Small intestine (tissue), 7 donors: Measurements from ENCODE around the gene CTSF. TPM values are rescaled to one million over a fixed set of nuclear protein-coding genes. Genes with fewer than 3 reads are reported as not detected.

Experiments used
- DNase-seq, 2 donors: peaks; one replicate each; pipeline versions ENCODE4 v3.0.0 to v3.0.0-alpha.2; 2013
- FAIRE-seq: peaks from 2 replicates; lab custom pipeline; 2012; peaks lifted over from hg19 to GRCh38; lab: Jason Lieb, UNC
- H3K27ac ChIP-seq, 3 donors: one replicate each; pipeline ENCODE4 v1.5.1; 2013; ENCODE audit warnings: low read length in 2 of 3, mild to moderate bottlenecking in 2 of 3, control low read depth in 1 of 3, inconsistent platforms in 1 of 3, low read depth in 1 of 3, moderate library complexity in 1 of 3
- H3K27me3 ChIP-seq, 3 donors: one replicate each; pipeline ENCODE4 v1.6.1; 2013; ENCODE audit warnings: low read length in 3 of 3, inconsistent platforms in 1 of 3; ENCODE audit not compliant: control insufficient read depth in 3 of 3, insufficient read depth in 3 of 3
- H3K36me3 ChIP-seq, 3 donors: one replicate each; pipeline ENCODE4 v1.6.1; 2013; ENCODE audit warnings: low read length in 3 of 3, inconsistent platforms in 1 of 3, low read depth in 1 of 3, mild to moderate bottlenecking in 1 of 3, moderate library complexity in 1 of 3; ENCODE audit not compliant: control insufficient read depth in 3 of 3, insufficient read depth in 2 of 3
- H3K4me1 ChIP-seq, 3 donors: one replicate each; pipeline ENCODE4 v1.6.1; 2013; ENCODE audit warnings: low read length in 2 of 3, inconsistent platforms in 1 of 3, low read depth in 1 of 3, mild to moderate bottlenecking in 1 of 3, moderate library complexity in 1 of 3; ENCODE audit not compliant: control insufficient read depth in 3 of 3, insufficient read depth in 2 of 3
- H3K4me3 ChIP-seq, 3 donors: one replicate each; pipeline ENCODE4 v1.5.1; 2013; ENCODE audit warnings: low read length in 3 of 3, control low read depth in 1 of 3, inconsistent platforms in 1 of 3, low read depth in 1 of 3, mild to moderate bottlenecking in 1 of 3, moderate library complexity in 1 of 3
- H3K9me3 ChIP-seq, 2 donors: one replicate each; pipeline ENCODE4 v1.6.1; 2013; ENCODE audit warnings: low read depth in 1 of 2, low read length in 1 of 2; ENCODE audit not compliant: control insufficient read depth in 2 of 2, insufficient read depth in 1 of 2
- WGBS, 3 donors: extraction: QIAGEN DNeasy Blood & Tissue Kit; methylation state at CpG; one replicate each; pipeline ENCODE4 v1.1.7; 2013; 5-methylcytosine and 5-hydroxymethylcytosine counted together
- polyA plus RNA-seq, 4 donors: library from polyadenylated mRNA; stranded (reverse) in 3 of 4; unstranded in 1 of 4; fragments of 200-250 nt in 3 of 4; fragments of 120-200 nt in 1 of 4; gene quantifications; one replicate each; pipeline versions ENCODE4 v1.2.1 to v1.2.3, GENCODE V29; 2013
- donor health status: healthy with polysubstance abuse.
- donor health status: control.
- donor health status: control.
- donor health status: Bipolar disorder and iron deficiency.
- donor health status: healthy.

CTSF gene
- polyA plus RNA-seq, 4 donors: 0.67 to 21.0 (median 7.8) TPM

GRCh38 chr11:66559866-66560676 is 8.3 kb downstream of the CTSF start:
- FAIRE-seq (no peak), DNase-seq (peak in 1 of 2 donors; percentile 14)
- Histone ChIP-seq H3K4me3 (no peak overlapping the region), H3K36me3 (no peaks in the 10 kb centered on the region), H3K27me3 (peaks cover 0 to 35% (median 6%) of the 10 kb centered on the region in 3 donors), H3K4me1 (peaks cover 0 to 6% (median 6%) of the 10 kb centered on the region in 3 donors), H3K27ac (no peak overlapping the region), H3K9me3 (no peaks in the 10 kb centered on the region)
- whole genome bisulfite sequencing, 3 donors: 51 to 73% (median 60%) methylated on average over 26 to 27 of the region's 27 CpGs

DNA sequence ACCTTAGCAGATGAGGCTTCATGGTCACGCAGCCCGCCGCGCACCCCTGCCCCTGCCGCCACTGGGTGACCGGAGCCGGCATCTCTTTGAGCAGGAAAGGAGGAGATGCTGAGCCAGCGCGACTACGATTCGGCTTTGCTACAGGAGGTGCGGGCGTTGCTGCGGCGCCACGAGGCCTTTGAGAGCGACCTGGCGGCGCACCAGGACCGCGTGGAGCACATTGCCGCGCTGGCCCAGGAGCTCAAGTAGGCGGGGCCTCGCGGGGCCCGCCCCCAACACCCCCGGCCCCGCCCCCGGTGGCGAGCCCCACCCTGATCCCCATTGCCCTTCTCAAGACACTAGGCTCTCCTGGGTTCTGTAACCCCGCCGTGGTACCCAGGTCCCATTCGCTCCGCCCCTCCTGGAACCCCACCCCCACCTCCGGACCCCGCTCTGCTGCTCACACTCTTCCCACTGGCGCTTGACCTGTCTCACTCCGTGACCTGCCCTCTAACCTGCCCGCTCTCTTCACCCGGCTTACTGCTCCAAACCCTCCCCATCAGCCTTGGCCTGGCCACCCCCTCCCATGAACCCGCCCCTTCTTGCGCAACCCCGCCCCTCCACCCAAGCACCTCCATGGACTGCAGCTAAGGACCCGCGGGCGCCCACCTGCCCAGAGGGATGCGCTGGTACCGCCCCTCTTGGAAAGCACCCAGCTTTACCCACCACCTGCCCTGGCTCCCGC is 9.1 kb downstream of the CTSF start:
- DNase-seq: peak; percentile 15 to 45
- H3K4me3 ChIP-seq: no peak overlapping the region
- no peaks in the 10 kb centered on the region for H3K9me3 ChIP-seq
- WGBS, 3 donors: 15 to 16% (median 16%) methylated on average over 40 to 50 of the region's 50 CpGs
- no peak for FAIRE-seq
- H3K4me1 ChIP-seq: peaks cover 0 to 6% (median 6%) of the 10 kb centered on the region in 3 donors
- H3K27ac ChIP-seq: no peak overlapping the region
- no peaks in the 10 kb centered on the region for H3K36me3 ChIP-seq
- peaks cover 0 to 35% (median 6%) of the 10 kb centered on the region in 3 donors for H3K27me3 ChIP-seq

- FAIRE-seq (no peak), DNase-seq (no peak)
- WGBS, 3 donors: 89 to 91% (median 89%) methylated on average over 24 of the region's 24 CpGs
- Histone ChIP-seq H3K27me3 (peaks cover 0 to 35% (median 6%) of the 10 kb centered on the region in 3 donors), H3K4me3 (no peak overlapping the region), H3K27ac (no peak overlapping the region), H3K4me1 (peaks cover 0 to 6% (median 6%) of the 10 kb centered on the region in 3 donors), H3K36me3 (no peaks in the 10 kb centered on the region), H3K9me3 (no peaks in the 10 kb centered on the region)
Measured at GRCh38 chr11:66557733-66558326, 10.6 kb downstream of the CTSF start.

GRCh38 chr11:66556086-66556485 is 12.3 kb downstream of the CTSF start:
- Histone ChIP-seq H3K4me3 (no peak overlapping the region), H3K9me3 (no peaks in the 10 kb centered on the region), H3K36me3 (peaks cover 0 to 2% (median 0%) of the 10 kb centered on the region in 3 donors), H3K4me1 (peaks cover 0 to 6% (median 6%) of the 10 kb centered on the region in 3 donors), H3K27me3 (peaks cover 0 to 35% (median 6%) of the 10 kb centered on the region in 3 donors), H3K27ac (no peak overlapping the region)
- no peak for DNase-seq
- FAIRE-seq: no peak
- WGBS, 3 donors: 68 to 84% (median 75%) methylated on average over 7 of the region's 7 CpGs

GRCh38 chr11:66555416-66555815 is 13.0 kb downstream of the CTSF start:
- DNase-seq: no peak
- no peak for FAIRE-seq
- Histone ChIP-seq H3K36me3 (peaks cover 0 to 2% (median 0%) of the 10 kb centered on the region in 3 donors), H3K27ac (no peak overlapping the region), H3K4me3 (no peak overlapping the region), H3K9me3 (no peaks in the 10 kb centered on the region), H3K27me3 (peaks cover 0 to 32% (median 6%) of the 10 kb centered on the region in 3 donors), H3K4me1 (peaks cover 0 to 6% (median 6%) of the 10 kb centered on the region in 3 donors)
- WGBS, 3 donors: 42 to 60% (median 57%) methylated on average over 3 of the region's 3 CpGs

GRCh38 chr11:66554602-66555001 is 13.8 kb downstream of the CTSF start:
- Histone ChIP-seq H3K4me1 (peaks cover 0 to 6% (median 6%) of the 10 kb centered on the region in 3 donors), H3K4me3 (no peak overlapping the region), H3K9me3 (no peaks in the 10 kb centered on the region), H3K27me3 (peaks cover 0 to 30% (median 6%) of the 10 kb centered on the region in 3 donors), H3K27ac (no peak overlapping the region), H3K36me3 (peaks cover 0 to 2% (median 0%) of the 10 kb centered on the region in 3 donors)
- FAIRE-seq: no peak
- no peak for DNase-seq
- 64 to 73% (median 73%) methylated on average over 5 of the region's 5 CpGs for WGBS, 3 donors

DNA sequence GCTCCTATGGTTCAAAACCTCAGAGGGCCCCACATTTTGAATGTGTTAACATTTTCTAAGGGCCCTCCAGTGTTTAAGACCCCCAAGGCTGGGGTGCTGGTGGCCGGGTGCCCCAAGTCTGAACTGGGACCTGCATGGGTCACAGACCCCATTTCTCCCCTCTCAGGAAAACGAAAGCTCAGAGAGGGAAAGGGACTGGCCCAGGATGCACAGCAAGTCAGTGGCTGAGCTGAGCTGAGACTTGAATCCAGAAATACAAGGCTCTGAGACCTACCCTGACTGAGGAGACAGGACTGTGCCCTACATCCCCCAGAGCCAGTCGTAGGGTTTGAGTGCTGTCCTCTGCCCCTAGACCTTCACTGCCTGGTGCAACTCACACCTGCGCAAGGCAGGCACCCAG is 17.5 kb downstream of the CTSF start:
- DNase-seq (no peak), FAIRE-seq (no peak)
- H3K27ac ChIP-seq: no peak overlapping the region
- H3K36me3 ChIP-seq: peaks cover 0 to 2% (median 0%) of the 10 kb centered on the region in 3 donors
- H3K9me3 ChIP-seq: no peaks in the 10 kb centered on the region
- no peak overlapping the region for H3K4me3 ChIP-seq
- WGBS, 3 donors: 71 to 85% (median 83%) methylated on average over 4 of the region's 4 CpGs
- peaks cover 0 to 10% (median 0%) of the 10 kb centered on the region in 3 donors for H3K4me1 ChIP-seq
- peaks cover 0 to 16% (median 0%) of the 10 kb centered on the region in 3 donors for H3K27me3 ChIP-seq

DNA sequence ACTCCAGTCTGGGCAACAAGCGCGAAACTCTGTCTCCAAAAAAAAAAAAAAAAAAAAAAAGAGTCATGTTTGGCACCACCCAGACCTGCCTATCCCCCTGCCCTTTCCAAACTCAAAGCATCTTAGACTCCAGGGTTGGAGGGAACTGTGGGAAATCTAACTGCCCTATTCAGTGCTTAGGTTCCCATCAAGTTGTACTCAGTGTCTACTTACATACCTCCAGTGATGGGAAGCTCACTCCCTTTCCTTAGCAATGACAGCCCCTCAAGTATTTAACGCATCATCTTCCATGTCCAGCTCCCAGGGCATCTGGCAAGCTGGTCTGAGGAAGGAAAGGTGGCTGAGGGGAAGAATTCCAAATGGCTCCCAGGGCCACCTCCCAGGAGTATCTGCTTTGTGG is 18.7 kb downstream of the CTSF start:
- no peak for FAIRE-seq
- Histone ChIP-seq H3K4me3 (no peak overlapping the region), H3K36me3 (peaks cover 0 to 2% (median 0%) of the 10 kb centered on the region in 3 donors), H3K27ac (no peak overlapping the region), H3K9me3 (no peaks in the 10 kb centered on the region), H3K4me1 (peaks cover 0 to 16% (median 0%) of the 10 kb centered on the region in 3 donors), H3K27me3 (peaks cover 0 to 13% (median 0%) of the 10 kb centered on the region in 3 donors)
- DNase-seq: no peak
- WGBS, 3 donors: 76 to 94% (median 86%) methylated on average over 3 of the region's 3 CpGs
